Midbrain (tissue), 1 donor: ENCODE measurements around the gene LAMA3.
A peak's percentile ranks its signal among the peaks of the same experiment; 100 is the strongest.
"Not testable (repeated sequence)": the region's sequence is repeated elsewhere in the genome, so short reads cannot be mapped to it uniquely, and the experiment has no call there.

Experiments used
- DNase-seq: peaks from one replicate; lab custom pipeline; 2025; lab: John Stamatoyannopoulos, UW

The LAMA3 gene

DNA sequence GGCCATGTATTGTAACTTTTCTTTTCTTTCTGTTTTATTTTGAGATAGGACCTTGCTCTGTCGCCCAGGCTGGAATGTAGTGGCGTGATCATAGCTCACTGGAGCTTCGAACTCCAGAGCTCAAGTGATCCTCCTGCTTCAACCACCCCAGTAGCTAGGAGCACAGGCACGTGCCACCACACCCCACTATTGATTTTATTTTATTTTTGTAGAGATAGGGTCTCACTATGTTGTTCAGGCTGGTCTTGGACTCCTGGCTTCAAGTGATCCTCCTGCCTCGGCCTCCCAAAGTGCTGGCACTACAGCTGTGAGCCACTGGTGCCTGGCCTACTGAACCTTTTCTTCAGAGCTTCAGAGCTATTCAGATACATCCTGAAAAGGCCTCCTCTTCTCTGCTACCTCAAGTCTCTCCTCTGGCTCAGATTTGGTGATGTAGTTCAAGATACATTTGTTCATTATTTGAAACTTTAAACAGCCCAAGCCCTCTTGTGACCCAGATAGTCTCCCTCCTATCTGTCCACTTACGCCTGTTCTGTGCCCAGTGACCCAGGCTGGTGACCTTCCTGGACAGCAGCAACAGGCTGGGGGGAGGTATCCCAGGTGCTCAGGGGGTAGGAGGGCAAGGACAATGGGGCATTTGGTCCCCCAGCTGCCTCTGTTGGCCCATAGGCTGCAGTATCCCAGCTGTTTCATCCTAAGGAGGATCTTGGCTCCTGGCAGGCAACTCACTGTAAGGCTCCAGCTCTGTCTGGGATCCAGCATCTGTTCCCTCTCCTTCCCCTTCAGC is 38.6 kb downstream of the LAMA3 start:
- no peak for DNase-seq

DNA sequence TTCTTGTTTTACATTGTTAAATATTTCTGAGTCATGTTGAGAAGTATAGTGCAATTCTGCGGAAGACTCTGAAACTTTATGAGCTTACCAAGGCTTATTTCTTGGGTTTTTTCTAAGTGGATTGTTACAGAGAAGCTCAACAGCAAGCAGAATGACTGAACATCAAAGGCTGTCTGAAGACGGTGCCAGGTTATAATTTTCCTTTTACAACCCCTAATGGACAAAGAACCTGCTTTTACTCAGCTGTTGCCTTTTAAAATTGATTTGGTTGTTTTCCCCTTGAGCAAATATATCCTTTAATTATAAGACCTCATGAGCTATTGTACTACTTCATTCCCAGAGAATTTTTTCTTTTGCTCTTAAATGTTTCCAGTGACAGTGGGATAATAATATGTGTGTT is 41.6 kb downstream of the LAMA3 start:
- DNase-seq, result no peak

DNA sequence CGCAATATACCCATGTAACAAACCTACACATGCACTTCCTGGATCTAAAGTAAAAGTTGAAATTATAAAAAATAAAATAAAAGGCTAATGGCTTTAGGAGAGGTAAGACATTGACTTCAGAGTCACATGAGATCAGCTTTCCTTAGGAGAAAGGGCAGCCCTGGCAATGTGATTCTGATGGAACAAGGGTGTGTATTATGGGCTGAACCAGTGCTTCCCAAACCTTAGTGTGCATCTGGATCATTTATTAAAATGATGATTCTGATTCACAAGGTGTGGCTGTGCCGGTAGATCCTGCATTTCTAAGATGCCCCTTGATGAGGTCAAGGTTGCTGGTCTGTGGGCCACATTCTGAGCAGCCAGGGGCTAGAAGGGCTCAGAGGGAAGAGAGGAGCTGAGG is 42.6 kb downstream of the LAMA3 start:
- DNase-seq, result no peak

DNA sequence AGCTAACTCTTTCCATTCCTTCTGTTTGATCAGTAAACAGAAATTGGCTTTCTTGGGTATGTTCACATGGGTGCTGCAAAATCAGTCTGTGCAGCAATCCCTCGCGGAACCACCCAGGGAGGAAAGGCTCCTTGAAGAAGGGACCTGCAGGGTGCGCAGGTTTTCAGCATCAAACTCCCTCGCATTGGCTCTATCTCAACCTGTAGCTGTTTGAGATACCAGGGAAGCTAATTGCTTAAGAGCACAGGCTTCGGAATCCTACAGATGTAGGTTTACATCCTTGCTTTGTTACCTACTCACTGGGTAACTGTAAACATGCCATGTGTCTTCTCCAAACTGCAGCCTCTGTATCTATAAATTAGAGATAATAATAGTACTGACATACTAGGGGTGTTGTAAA is 43.2 kb downstream of the LAMA3 start:
- no peak for DNase-seq

DNA sequence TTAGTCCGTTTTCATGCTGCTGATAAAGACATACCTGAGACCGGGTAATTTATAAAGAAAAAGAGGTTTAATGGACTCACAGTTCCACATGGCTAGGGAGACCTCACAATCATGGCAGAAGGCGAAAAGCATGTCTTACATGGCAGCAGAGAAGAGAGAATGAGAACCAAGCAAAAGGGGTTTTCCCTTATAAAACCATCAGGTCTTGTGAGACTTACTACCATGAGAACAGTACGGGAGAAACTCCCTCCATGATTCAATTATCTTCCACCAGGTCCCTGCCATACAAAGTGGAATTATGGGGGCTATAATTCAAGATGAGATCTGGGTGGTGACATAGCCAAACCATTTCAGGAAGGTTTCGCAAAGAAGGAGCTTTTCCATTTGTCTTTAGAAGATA is 44.0 kb downstream of the LAMA3 start:
- not testable (repeated sequence) for DNase-seq

DNA sequence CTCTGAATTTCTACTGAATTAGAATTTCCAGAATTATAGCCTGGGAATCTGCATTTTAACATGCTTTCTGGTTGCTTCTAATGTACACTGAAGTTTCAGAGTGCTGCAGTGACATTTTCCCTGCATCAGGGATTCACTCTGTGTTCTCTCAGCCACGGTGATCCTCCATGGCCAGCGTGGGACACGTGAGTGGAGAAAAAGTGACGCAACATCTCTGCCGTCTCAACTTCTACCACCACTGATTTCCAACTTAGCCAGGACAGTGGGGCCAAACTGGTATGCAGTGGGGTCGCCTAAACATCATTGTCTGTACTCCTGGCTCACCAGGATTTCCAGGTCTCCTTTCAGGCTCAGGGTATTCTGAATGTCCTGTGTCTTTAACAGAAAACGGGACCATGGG is 44.6 kb downstream of the LAMA3 start:
- no peak for DNase-seq

DNA sequence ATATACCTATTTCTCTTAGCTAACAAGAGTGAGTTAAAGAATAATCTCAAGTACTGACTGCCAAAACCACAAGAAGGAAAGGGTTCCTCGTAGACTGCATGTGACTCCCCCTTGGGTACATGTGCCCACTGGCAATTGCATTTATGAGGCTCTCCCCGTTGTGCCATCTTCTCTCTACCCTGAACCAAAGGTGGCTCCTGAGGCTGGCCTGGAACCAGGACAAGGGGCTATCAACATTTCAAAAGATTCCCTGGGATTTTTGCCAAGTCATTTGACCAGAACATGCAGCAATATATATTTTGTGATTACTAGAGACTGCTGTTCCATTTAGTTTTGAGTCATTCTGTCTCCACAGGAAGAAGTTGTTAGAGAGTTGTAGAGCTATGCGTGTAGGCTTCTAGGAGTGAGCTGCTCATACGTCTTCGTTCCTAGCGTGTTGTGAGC is 45.8 kb downstream of the LAMA3 start:
- DNase-seq, result no peak

DNA sequence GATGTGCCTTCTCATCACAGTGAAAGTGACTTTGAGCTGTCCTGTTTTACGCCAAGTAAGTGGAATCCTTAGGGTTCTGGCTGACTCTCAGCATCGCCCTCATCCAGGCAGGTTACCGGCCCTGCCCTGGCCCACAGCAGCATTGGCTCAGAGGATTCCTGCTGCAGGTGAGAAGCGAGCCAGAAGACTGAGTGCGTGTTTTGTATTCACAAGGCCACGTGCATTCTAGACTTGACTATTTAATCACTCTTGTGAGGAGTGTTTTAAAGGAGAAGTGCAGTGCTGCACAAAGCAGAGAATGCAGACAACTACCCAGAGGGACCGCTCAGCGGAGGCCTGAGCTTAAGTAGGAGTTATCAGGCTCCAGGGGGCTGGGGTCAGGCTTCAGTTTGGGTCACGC is 48.3 kb downstream of the LAMA3 start:
- DNase-seq, result no peak

DNA sequence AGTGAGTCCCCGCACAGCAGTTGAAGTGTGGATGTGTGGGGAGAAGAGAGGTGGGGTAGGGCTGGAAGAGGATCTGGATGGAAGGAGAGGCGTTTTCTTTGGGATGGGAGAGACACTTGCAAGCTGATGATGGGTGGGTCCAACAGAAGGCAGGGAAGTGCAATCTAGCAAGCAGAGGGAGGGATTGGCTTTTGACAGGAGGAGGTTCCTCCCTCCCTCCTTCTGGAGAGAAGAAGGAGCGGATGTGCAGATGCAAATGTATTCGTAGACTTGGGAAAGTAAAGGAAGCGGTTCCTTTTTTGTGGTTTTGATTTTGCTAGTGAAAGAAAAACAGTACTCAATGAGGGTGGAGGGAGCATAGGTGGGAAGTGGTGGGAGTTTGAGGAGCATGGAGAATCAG is 48.9 kb downstream of the LAMA3 start:
- DNase-seq, result no peak

DNA sequence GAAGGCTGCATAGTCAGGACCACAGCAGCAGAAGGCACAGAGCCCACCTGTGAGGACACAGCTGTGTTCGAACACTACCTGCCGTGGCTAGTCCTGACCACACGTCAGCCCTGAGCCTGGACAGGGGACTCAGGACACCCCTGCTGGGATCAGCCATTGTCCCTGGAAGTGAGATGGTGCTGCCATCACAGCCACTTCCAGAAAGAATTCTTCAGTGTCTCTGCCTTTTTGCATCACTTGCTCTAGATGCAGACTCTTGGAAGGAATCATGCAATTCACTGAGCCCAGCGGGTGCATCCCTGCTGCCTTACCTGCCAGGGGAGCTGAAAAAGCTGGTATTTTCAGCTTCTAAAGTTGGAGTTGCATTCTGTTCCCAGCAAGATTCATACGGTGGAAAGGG is 49.3 kb downstream of the LAMA3 start:
- DNase-seq, result no peak

DNA sequence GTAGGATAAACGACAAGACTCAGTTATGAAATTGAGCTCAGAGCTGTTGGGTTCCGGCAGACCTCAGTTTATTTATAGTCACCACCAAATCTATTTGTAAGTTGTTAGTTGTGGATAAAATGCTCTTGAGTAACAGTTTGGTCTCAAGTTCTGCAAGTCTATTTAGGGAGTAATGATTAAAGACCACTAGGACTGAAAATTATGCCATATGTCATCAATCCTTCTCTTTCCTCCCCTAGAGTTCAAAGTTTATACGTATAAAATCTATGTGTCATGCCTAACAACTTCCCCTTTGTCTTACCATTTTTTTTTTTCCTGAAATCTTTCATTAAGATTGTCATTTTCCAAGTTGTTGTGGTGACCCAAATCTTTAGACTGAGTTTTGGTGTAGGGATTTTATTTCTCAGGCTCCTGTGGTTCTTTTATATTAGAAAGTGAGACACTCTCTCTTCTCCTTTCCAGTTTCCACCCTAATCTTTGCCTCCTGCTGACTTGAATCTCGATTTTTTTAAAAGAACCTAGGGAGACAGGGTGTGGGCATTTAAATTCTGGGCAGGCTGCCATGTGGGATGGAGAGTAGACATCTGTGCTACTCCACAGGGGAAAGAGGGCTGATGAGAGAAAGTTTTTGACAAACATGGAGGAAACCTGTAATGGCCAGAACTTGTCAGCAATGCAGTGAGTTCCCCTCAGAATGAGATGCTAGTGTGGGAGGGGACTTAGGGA is 51.0 kb downstream of the LAMA3 start:
- no peak for DNase-seq

DNA sequence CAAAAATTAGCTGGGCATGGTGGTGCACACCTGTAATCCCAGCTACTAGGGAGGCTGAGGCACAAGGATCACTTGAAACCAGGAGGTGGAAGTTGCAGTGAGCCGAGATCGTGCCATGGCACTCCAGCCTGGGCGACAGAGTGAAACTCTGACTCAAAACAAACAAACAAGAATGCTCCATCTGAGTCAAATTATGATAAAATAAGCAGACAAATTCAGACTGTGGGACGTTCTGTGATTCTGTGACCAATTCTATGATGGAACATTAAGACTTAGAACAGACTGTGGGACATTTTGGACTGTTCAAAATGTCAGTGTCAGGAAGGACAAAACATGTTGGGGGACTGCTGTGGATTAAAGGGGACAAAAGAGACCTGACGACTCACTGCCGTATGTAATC is 52.7 kb downstream of the LAMA3 start:
- DNase-seq, result not testable (repeated sequence)

DNA sequence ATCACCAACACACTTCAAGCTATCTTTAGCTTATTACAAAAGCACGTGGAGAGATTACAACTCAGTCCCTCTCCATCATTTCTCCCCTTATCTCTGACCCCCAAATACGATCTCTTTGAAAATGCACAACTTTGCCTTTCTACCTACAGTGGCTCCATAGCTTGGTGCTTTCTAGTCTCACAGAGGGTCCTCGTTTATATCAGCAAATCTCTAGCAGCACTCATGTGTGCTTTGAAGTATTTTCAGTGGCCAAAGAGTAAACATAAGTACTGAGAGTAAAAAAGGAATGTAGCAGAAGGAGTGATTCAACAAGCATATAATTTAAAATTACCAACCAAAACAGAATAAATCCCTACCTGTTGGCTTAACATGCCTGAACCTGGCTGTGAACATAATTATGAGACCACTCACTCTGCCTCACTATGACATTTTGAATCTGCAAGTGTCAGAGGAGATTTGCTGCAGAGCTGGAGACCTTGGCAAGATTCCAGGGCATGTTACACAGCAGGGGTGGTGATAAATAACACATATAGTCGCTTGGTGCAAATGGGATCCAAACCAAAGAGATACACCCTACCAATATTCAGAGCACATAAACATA is 54.6 kb downstream of the LAMA3 start:
- DNase-seq, result no peak

DNA sequence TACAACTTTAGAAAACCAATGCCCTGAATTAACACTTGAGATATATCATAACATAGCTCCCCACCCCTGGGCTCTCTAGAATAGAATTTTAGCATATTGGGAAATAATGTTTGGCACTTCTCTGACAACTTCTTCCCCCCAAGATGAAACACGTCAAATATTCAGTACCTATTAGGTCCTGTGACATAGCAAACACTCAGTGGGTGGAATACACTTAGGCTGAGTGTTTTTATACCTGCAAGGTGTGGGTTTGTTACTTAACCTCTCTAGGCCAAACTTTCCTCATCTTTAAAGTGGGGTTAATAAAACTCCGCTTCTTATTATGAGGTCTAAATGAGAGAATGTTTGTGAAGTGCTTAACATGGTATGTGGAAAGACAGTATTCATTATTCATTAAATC is 56.1 kb downstream of the LAMA3 start:
- DNase-seq, result no peak

DNA sequence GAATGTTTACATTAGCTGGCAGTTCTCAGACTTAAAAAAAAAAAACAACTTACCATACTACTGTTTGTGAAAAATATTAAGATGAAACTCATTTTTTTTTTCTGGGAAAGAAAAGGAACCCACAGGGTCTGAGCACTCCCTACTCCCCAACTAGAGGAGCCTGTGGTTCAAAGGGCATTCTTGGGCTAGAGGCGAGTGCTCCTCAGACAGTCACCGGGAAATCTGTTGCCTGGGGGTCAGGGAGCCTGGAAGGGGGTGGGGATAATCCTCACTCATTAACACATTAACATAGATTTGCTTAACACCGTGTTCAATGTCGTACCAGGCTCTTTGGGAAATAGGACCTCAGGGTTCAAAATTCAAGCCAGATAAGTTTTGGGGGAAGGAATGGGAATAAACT is 57.6 kb downstream of the LAMA3 start:
- DNase-seq, result no peak

DNA sequence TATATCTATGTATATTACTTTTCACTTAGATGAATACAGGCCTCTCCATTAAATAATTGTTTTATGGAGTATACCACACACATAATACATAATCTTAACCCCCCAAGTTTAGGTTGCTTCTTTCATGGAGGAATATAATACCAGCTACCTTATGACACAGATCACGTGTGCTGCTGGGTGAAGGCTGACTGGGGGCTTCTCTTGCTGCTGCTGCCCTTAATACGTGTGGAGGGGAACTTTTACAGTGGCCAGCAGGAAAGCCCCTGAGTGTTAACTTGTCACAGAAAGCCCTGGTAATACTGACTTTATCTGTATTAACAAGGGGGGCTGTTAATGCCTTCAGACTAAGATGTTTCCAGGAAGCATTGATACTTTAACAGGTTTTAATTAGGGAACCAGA is 63.1 kb downstream of the LAMA3 start:
- no peak for DNase-seq

DNA sequence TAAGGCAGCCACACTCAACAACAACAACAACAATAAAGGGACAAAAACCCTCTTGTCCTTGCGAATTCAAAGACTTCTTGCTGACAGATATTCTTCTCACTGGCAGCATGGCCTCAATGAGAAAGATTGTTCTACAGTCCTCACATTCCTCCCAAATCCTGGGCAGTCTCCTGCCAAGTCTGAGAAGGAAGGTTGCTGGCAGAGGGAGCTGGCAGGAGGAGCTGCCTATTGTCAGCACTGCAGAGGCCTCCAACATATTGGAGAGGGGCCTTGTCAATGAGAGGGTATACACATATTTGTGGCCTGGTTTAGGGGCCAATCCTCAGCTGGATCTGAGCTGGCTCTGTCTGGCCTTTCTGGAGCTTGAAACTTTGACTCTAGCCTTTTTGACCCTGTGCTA is 63.5 kb downstream of the LAMA3 start:
- DNase-seq, result peak; percentile 25

DNA sequence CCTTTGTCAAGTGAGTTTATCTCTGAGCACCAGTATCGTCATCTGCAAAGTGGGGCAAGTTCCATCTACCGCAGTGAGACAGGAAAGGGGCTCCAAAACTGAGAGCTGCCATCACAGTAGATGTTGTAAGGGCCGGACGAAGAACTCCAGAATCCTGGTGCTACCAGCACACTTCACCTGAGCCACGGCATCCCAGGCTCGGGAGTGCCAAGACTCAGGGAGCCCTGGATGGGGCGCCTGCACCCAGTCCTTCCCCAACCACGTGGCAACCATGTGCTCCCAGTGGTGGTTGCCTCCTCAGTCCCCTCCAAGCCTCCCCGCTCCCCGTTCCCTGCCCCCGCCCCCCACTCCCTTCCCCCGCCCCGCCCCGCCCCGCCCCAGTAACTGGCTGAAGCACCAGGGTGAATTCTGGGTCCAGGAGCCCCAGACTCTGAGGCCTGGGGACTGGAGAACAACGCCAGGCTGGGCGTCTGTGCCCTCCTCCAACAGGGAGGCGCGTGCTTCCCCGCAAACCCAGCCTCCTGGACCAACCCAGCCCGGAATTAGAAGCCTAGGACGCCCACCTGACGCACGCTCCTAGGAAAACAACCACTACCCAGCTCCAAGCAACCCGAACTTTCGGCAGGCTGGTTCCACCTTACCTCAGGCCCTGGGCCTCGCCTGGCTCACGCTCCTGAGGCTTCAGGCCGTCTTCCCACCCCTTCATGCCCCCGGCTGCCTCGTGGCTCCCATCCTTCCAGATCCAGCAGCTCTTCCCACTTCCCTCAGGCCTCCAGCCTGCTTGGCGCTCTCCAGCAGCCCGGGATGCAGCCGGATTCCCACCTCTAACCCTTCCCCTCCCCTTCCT is 67.6 kb downstream of the LAMA3 start:
- no peak for DNase-seq

DNA sequence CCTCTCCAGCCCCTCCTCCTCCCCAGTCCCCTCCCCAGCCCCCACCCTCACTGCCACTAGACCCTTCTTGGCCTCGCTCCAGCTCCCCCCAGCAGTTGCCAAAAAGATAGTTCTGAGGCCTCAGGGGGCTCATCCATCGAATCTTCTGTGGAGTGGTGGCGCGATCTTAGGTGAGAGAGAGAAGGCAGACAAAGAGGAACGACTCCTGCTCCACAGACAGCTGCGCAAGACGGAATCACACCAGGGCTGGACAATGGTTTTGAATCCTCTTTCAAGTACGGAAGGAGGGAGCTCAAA is 68.1 kb downstream of the LAMA3 start:
- no peak for DNase-seq

DNA sequence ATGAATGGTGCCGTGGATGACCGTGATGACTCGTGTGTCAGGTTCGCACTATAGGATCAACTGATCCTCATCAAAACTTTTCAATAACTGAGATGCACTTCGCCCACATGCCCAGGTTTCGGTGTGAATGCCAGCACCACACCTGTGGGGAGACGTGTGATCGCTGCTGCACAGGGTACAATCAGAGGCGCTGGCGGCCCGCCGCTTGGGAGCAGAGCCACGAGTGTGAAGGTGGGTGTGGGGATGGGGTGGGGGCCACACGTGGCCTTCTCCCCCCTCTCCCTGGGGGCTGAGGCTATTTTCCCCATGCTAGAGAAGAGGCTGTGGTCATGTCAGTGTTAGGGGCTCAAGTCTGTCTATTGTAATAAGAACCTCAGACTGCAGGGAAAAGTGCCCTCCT is 69.0 kb downstream of the LAMA3 start:
- DNase-seq, result no peak

DNA sequence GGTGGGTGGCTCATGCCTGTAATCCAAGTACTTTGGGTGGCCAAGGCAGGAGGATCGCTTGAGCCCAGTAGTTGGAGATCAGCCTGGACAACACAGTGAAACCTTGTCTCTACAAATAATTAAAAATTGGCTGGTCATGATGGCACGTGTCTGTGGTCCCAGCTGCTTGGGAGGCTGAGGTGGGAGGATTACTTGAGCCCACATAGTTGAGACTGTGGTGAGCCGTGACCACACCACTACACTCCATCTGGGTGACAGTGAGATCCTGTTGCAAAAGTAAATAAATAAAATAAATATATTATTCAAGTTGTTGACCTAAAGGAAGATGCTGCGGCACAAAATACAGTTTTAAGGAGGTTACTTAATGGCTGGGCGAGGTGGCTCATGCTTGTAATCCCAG is 72.7 kb downstream of the LAMA3 start:
- DNase-seq, result no peak

DNA sequence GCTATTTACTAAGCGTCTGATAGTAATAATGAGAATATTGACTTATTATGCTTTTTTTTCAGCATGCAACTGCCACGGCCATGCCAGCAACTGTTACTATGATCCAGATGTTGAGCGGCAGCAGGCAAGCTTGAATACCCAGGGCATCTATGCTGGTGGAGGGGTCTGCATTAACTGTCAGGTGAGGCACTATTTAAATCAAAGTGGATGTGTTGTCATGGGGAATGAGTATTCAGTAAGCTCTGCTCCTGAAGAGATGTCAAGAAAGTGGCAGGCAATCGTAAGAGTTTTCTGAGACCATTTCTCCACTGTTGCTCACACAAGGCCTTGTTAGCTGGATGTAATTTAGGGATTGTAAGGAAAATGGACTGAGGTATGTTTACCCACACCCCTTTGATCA is 74.1 kb downstream of the LAMA3 start:
- no peak for DNase-seq

DNA sequence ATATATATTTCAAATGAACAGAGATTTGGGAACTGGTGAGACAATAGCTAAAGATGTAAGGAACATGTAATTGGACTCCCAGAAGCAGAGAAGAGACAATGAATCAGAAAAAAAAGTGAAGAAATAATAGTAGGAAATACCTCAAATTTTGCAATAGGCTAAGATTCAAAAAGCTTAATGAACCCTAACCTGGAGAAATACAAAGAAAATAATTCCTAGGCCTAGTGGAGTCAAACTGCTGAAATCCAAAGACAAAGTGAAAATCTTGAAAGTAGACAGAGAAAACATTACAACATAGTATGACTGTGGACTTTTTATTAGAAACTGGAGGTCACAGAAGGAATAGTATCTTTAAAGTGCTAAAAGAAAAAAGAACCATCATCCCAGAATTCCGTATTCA is 76.7 kb downstream of the LAMA3 start:
- DNase-seq, result no peak
